ENCODE measurements around the gene MAST4. TPM values are rescaled to one million over a fixed set of nuclear protein-coding genes. Genes with fewer than 3 reads are reported as not detected.

MAST4 gene
- total RNA-seq, 1 donor, result 12.7 TPM

- H3K4me2 ChIP-seq (ENCODE audit: insufficient read depth, low read length), result no peak overlapping the region
- no peaks in the 10 kb centered on the region for H4K20me1 ChIP-seq (ENCODE audit: insufficient read depth, low read length)
- H3K27ac ChIP-seq (ENCODE audit: low read depth, low read length), result no peak overlapping the region
- H3K79me2 ChIP-seq (ENCODE audit: insufficient read depth, low read length), result no peaks in the 10 kb centered on the region
- H3K4me1 ChIP-seq (ENCODE audit: insufficient read depth, low read length), result no peaks in the 10 kb centered on the region
- H3K27me3 ChIP-seq (ENCODE audit: insufficient read depth, low read length), result no peaks in the 10 kb centered on the region
- no peak for DNase-seq (ENCODE audit: insufficient read length, low spot score, missing footprints)
- TF ChIP-seq, protein P1, sequence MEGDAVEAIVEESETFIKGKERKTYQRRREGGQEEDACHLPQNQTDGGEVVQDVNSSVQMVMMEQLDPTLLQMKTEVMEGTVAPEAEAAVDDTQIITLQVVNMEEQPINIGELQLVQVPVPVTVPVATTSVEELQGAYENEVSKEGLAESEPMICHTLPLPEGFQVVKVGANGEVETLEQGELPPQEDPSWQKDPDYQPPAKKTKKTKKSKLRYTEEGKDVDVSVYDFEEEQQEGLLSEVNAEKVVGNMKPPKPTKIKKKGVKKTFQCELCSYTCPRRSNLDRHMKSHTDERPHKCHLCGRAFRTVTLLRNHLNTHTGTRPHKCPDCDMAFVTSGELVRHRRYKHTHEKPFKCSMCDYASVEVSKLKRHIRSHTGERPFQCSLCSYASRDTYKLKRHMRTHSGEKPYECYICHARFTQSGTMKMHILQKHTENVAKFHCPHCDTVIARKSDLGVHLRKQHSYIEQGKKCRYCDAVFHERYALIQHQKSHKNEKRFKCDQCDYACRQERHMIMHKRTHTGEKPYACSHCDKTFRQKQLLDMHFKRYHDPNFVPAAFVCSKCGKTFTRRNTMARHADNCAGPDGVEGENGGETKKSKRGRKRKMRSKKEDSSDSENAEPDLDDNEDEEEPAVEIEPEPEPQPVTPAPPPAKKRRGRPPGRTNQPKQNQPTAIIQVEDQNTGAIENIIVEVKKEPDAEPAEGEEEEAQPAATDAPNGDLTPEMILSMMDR (IDR thresholded peaks at IDR 0.05; ENCODE audit: extremely low read depth, low read depth, low read length), result no peak
- H2AFZ ChIP-seq (ENCODE audit: low read length), result no peak overlapping the region
- H3K36me3 ChIP-seq (ENCODE audit: insufficient read depth, low read length), result no peaks in the 10 kb centered on the region
- H3K4me3 ChIP-seq (ENCODE audit: insufficient read depth, low read length), result no peak overlapping the region
- H3K9me3 ChIP-seq (ENCODE audit: low read depth, low read length), result no peaks in the 10 kb centered on the region
Measured at GRCh38 chr5:66903218-66903617, 307.0 kb downstream of the MAST4 start.

GRCh38 chr5:66903709-66904108 is 307.5 kb downstream of the MAST4 start:
- no peak overlapping the region for H2AFZ ChIP-seq (ENCODE audit: low read length)
- TF ChIP-seq, protein P1 (IDR thresholded peaks at IDR 0.05; ENCODE audit: extremely low read depth, low read depth, low read length), result no peak

GRCh38 chr5:66904189-66904588 is 308.0 kb downstream of the MAST4 start:
- H3K4me3 ChIP-seq (ENCODE audit: insufficient read depth, low read length), result no peak overlapping the region
- no peaks in the 10 kb centered on the region for H3K4me1 ChIP-seq (ENCODE audit: insufficient read depth, low read length)
- no peak for DNase-seq (ENCODE audit: insufficient read length, low spot score, missing footprints)
- no peak overlapping the region for H2AFZ ChIP-seq (ENCODE audit: low read length)
- no peaks in the 10 kb centered on the region for H4K20me1 ChIP-seq (ENCODE audit: insufficient read depth, low read length)
- H3K4me2 ChIP-seq (ENCODE audit: insufficient read depth, low read length), result no peak overlapping the region
- H3K36me3 ChIP-seq (ENCODE audit: insufficient read depth, low read length), result no peaks in the 10 kb centered on the region
- H3K27me3 ChIP-seq (ENCODE audit: insufficient read depth, low read length), result no peaks in the 10 kb centered on the region
- TF ChIP-seq, protein P1 (IDR thresholded peaks at IDR 0.05; ENCODE audit: extremely low read depth, low read depth, low read length), result no peak
- H3K27ac ChIP-seq (ENCODE audit: low read depth, low read length), result no peak overlapping the region
- no peaks in the 10 kb centered on the region for H3K9me3 ChIP-seq (ENCODE audit: low read depth, low read length)
- H3K79me2 ChIP-seq (ENCODE audit: insufficient read depth, low read length), result no peaks in the 10 kb centered on the region

More at GRCh38 chr5:66903709-66904108, 307.5 kb downstream of the MAST4 start:
- no peaks in the 10 kb centered on the region for H3K9me3 ChIP-seq (ENCODE audit: low read depth, low read length)
- no peaks in the 10 kb centered on the region for H3K79me2 ChIP-seq (ENCODE audit: insufficient read depth, low read length)
- no peak overlapping the region for H3K4me2 ChIP-seq (ENCODE audit: insufficient read depth, low read length)
- no peak overlapping the region for H3K4me3 ChIP-seq (ENCODE audit: insufficient read depth, low read length)
- H4K20me1 ChIP-seq (ENCODE audit: insufficient read depth, low read length), result no peaks in the 10 kb centered on the region
- no peaks in the 10 kb centered on the region for H3K27me3 ChIP-seq (ENCODE audit: insufficient read depth, low read length)
- no peaks in the 10 kb centered on the region for H3K36me3 ChIP-seq (ENCODE audit: insufficient read depth, low read length)
- DNase-seq (ENCODE audit: insufficient read length, low spot score, missing footprints), result no peak
- no peaks in the 10 kb centered on the region for H3K4me1 ChIP-seq (ENCODE audit: insufficient read depth, low read length)
- no peak overlapping the region for H3K27ac ChIP-seq (ENCODE audit: low read depth, low read length)

GRCh38 chr5:66906021-66906420 is 309.8 kb downstream of the MAST4 start:
- Histone ChIP-seq H3K36me3 (ENCODE audit: insufficient read depth, low read length) (no peaks in the 10 kb centered on the region), H2AFZ (ENCODE audit: low read length) (no peak overlapping the region), H3K4me1 (ENCODE audit: insufficient read depth, low read length) (no peaks in the 10 kb centered on the region), H3K4me2 (ENCODE audit: insufficient read depth, low read length) (no peak overlapping the region), H3K27me3 (ENCODE audit: insufficient read depth, low read length) (no peaks in the 10 kb centered on the region), H3K79me2 (ENCODE audit: insufficient read depth, low read length) (no peaks in the 10 kb centered on the region), H4K20me1 (ENCODE audit: insufficient read depth, low read length) (no peaks in the 10 kb centered on the region), H3K9me3 (ENCODE audit: low read depth, low read length) (no peaks in the 10 kb centered on the region), H3K4me3 (ENCODE audit: insufficient read depth, low read length) (no peak overlapping the region), H3K27ac (ENCODE audit: low read depth, low read length) (no peak overlapping the region)
- DNase-seq (ENCODE audit: insufficient read length, low spot score, missing footprints), result no peak
- TF ChIP-seq, protein P1 (IDR thresholded peaks at IDR 0.05; ENCODE audit: extremely low read depth, low read depth, low read length), result no peak
